Trophoblast cell (in vitro differentiated cells and primary cell): ENCODE measurements around the gene MELK.
"Not testable (repeated sequence)": the region's sequence is repeated elsewhere in the genome, so short reads cannot be mapped to it uniquely, and the experiment has no call there.

Experiments used
- DNase-seq, 2 donors: peaks; one replicate each; pipeline ENCODE4 v3.0.0-alpha.2; 2016
- H2AFZ ChIP-seq: 2 replicates; pipeline ENCODE4 v1.6.1; 2013; ENCODE audit warnings: low read length, moderate library complexity, mild to moderate bottlenecking; ENCODE audit not compliant: insufficient read depth, poor library complexity
- H2AK5ac ChIP-seq: 2 replicates; pipeline ENCODE4 v1.6.1; 2013; ENCODE audit warnings: mild to moderate bottlenecking, low read length
- H2BK120ac ChIP-seq: 2 replicates; pipeline ENCODE4 v1.6.1; 2013; ENCODE audit warnings: low read length, mild to moderate bottlenecking, moderate library complexity; ENCODE audit not compliant: insufficient read depth, poor library complexity
- H2BK12ac ChIP-seq: 2 replicates; pipeline ENCODE4 v1.6.1; 2013; ENCODE audit warnings: mild to moderate bottlenecking, low read length, moderate library complexity
- H2BK5ac ChIP-seq: 2 replicates; pipeline ENCODE4 v1.6.1; 2013; ENCODE audit warnings: low read length, low read depth, moderate library complexity, mild to moderate bottlenecking; ENCODE audit not compliant: poor library complexity
- H3K14ac ChIP-seq: 2 replicates; pipeline ENCODE4 v1.6.1; 2013; ENCODE audit warnings: mild to moderate bottlenecking, low read length
- H3K18ac ChIP-seq: 2 replicates; pipeline ENCODE4 v1.6.1; 2013; ENCODE audit warnings: mild to moderate bottlenecking, low read length
- H3K23ac ChIP-seq: 2 replicates; pipeline ENCODE4 v1.6.1; 2013; ENCODE audit warnings: low read length
- H3K27ac ChIP-seq: 2 replicates; pipeline ENCODE4 v1.5.1; 2013; ENCODE audit warnings: low read depth, mild to moderate bottlenecking, inconsistent platforms, low read length, moderate library complexity
- H3K27me3 ChIP-seq: 2 replicates; pipeline ENCODE4 v1.6.1; 2013; ENCODE audit warnings: inconsistent platforms, mild to moderate bottlenecking, low read length, moderate library complexity; ENCODE audit not compliant: insufficient read depth
- H3K36me3 ChIP-seq, 2 experiments: 1 replicate in 1 of 2; 2 replicates in 1 of 2; pipeline ENCODE4 v1.6.1; 2013; ENCODE audit warnings: low read length in 2 of 2, mild to moderate bottlenecking in 2 of 2, moderate library complexity in 1 of 2; ENCODE audit not compliant: insufficient read depth in 2 of 2, control insufficient read depth in 1 of 2
- H3K4ac ChIP-seq: 2 replicates; pipeline ENCODE4 v1.6.1; 2013; ENCODE audit warnings: low read depth, mild to moderate bottlenecking, low read length, moderate library complexity
- H3K4me1 ChIP-seq, 2 experiments: 1 replicate in 1 of 2; 2 replicates in 1 of 2; pipeline ENCODE4 v1.6.1; 2013; ENCODE audit warnings: low read length in 2 of 2, mild to moderate bottlenecking in 2 of 2, moderate library complexity in 1 of 2; ENCODE audit not compliant: insufficient read depth in 2 of 2, control insufficient read depth in 1 of 2
- H3K4me2 ChIP-seq: 2 replicates; pipeline ENCODE4 v1.6.1; 2013; ENCODE audit warnings: inconsistent platforms, mild to moderate bottlenecking, low read length, moderate library complexity
- H3K4me3 ChIP-seq: 2 replicates; pipeline ENCODE4 v1.5.1; 2013; ENCODE audit warnings: mild to moderate bottlenecking, low read depth, low read length, inconsistent platforms
- H3K79me1 ChIP-seq: one replicate; pipeline ENCODE4 v1.6.1; 2013; ENCODE audit warnings: low read length
- H3K79me2 ChIP-seq: 2 replicates; pipeline ENCODE4 v1.6.1; 2013; ENCODE audit warnings: low read length, mild to moderate bottlenecking; ENCODE audit not compliant: control insufficient read depth, insufficient read depth, poor library complexity
- H3K9ac ChIP-seq: 2 replicates; pipeline ENCODE4 v1.6.1; 2013; ENCODE audit warnings: mild to moderate bottlenecking, low read length
- H3K9me3 ChIP-seq: 2 replicates; pipeline ENCODE4 v1.6.1; 2013; ENCODE audit warnings: low read depth, mild to moderate bottlenecking, control low read depth, inconsistent platforms, low read length; ENCODE audit not compliant: insufficient read depth
- H4K12ac ChIP-seq: 2 replicates; pipeline ENCODE4 v1.6.1; 2013; ENCODE audit warnings: low read depth, mild to moderate bottlenecking, low read length, moderate library complexity
- H4K8ac ChIP-seq: 2 replicates; pipeline ENCODE4 v1.6.1; 2013; ENCODE audit warnings: low read depth, mild to moderate bottlenecking, low read length, moderate library complexity
- H4K91ac ChIP-seq: one replicate; pipeline ENCODE4 v1.6.1; 2013; ENCODE audit warnings: low read depth, mild to moderate bottlenecking, low read length, moderate library complexity
- WGBS: extraction: QIAGEN DNeasy Blood & Tissue Kit; methylation state at CpG from one replicate; pipeline ENCODE4 v1.1.7; 2013; ENCODE audit warnings: missing lambda C conversion rate; ENCODE audit not compliant: insufficient read length, insufficient coverage; ENCODE audit errors: extremely low coverage; 5-methylcytosine and 5-hydroxymethylcytosine counted together

The MELK gene

GRCh38 chr9:36547598-36547997, 25.1 kb upstream of the MELK start:
- no peak overlapping the region for H4K8ac ChIP-seq
- no peak overlapping the region for H3K4me2 ChIP-seq
- DNase-seq: no peak
- H3K4ac ChIP-seq: no peak overlapping the region
- H3K27ac ChIP-seq: no peak overlapping the region
- no peak overlapping the region for H3K4me3 ChIP-seq
- H3K79me1 ChIP-seq: no peaks in the 10 kb centered on the region
- no peak overlapping the region for H2AK5ac ChIP-seq
- no peaks in the 10 kb centered on the region for H3K27me3 ChIP-seq
- no peaks in the 10 kb centered on the region for H3K36me3 ChIP-seq
- no peak overlapping the region for H2AFZ ChIP-seq
- H3K14ac ChIP-seq: no peak overlapping the region
- H4K91ac ChIP-seq: no peak overlapping the region
- H2BK12ac ChIP-seq: no peak overlapping the region
- WGBS: no CpG with 5 or more reads among the region's 3 CpGs
- H2BK5ac ChIP-seq: no peak overlapping the region
- H3K18ac ChIP-seq: no peak overlapping the region
- H3K4me1 ChIP-seq: peaks cover 2 to 5% of the 10 kb centered on the region in 2 experiments
- no peaks in the 10 kb centered on the region for H3K79me2 ChIP-seq
- H3K9me3 ChIP-seq: no peaks in the 10 kb centered on the region
- no peak overlapping the region for H3K23ac ChIP-seq
- H2BK120ac ChIP-seq: no peak overlapping the region
- no peak overlapping the region for H4K12ac ChIP-seq
- no peak overlapping the region for H3K9ac ChIP-seq

DNA sequence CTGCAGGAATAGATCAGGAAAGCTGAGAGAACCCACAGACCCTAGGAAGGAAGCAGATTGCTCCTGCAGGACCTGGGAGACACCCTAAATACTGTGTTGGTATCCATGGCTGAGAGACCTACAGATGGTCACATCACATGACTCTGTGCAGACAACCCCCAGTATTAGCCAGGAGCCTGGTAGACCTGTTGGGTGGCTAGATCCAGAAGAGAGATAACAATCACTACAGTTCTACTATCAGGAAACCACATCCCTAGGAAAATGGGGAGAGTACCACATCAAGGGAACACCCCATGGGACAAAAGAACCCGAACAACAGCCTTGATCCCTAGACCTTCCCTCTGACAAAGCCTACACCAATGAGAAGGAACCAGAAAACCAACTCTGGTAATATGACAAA, 24.2 kb upstream of the MELK start:
- Histone ChIP-seq H4K8ac (no peak overlapping the region), H3K4me2 (no peak overlapping the region), H3K27me3 (no peaks in the 10 kb centered on the region), H4K91ac (no peak overlapping the region), H2AK5ac (no peak overlapping the region), H3K79me2 (no peaks in the 10 kb centered on the region), H3K18ac (no peak overlapping the region), H3K9me3 (no peaks in the 10 kb centered on the region), H3K9ac (no peak overlapping the region), H3K4me1 (peaks cover 2 to 5% of the 10 kb centered on the region in 2 experiments), H2AFZ (no peak overlapping the region), H2BK5ac (no peak overlapping the region), H3K4me3 (no peak overlapping the region), H4K12ac (no peak overlapping the region), H3K36me3 (no peaks in the 10 kb centered on the region), H3K27ac (no peak overlapping the region), H3K23ac (no peak overlapping the region), H3K4ac (no peak overlapping the region), H3K79me1 (no peaks in the 10 kb centered on the region), H3K14ac (no peak overlapping the region), H2BK120ac (no peak overlapping the region), H2BK12ac (no peak overlapping the region)
- no peak for DNase-seq
- WGBS: no CpG with 5 or more reads among the region's 1 CpG

- H2BK5ac ChIP-seq: peak overlapping the region; percentile 26
- no peak for DNase-seq
- no peak overlapping the region for H4K8ac ChIP-seq
- no peak overlapping the region for H3K4me3 ChIP-seq
- no peak overlapping the region for H2BK12ac ChIP-seq
- no peaks in the 10 kb centered on the region for H3K79me2 ChIP-seq
- H3K9me3 ChIP-seq: no peaks in the 10 kb centered on the region
- no CpG with 5 or more reads among the region's 8 CpGs for WGBS
- H3K4me2 ChIP-seq: no peak overlapping the region
- no peak overlapping the region for H3K18ac ChIP-seq
- no peak overlapping the region for H4K91ac ChIP-seq
- H3K14ac ChIP-seq: no peak overlapping the region
- H3K4ac ChIP-seq: no peak overlapping the region
- H3K36me3 ChIP-seq: no peaks in the 10 kb centered on the region
- H3K27ac ChIP-seq: no peak overlapping the region
- no peak overlapping the region for H2BK120ac ChIP-seq
- H3K79me1 ChIP-seq: no peaks in the 10 kb centered on the region
- H4K12ac ChIP-seq: no peak overlapping the region
- H3K9ac ChIP-seq: no peak overlapping the region
- peaks cover 2 to 5% of the 10 kb centered on the region in 2 experiments for H3K4me1 ChIP-seq
- H3K23ac ChIP-seq: no peak overlapping the region
- H2AK5ac ChIP-seq: no peak overlapping the region
- no peaks in the 10 kb centered on the region for H3K27me3 ChIP-seq
- H2AFZ ChIP-seq: no peak overlapping the region
Observed at GRCh38 chr9:36550135-36550534, 22.6 kb upstream of the MELK start.

- not testable (repeated sequence) for H3K4me3 ChIP-seq, H3K27ac ChIP-seq, H4K91ac ChIP-seq, H3K27me3 ChIP-seq, H3K18ac ChIP-seq, H3K79me1 ChIP-seq, H3K9ac ChIP-seq, H2AFZ ChIP-seq, H3K4ac ChIP-seq, H2BK120ac ChIP-seq, H3K79me2 ChIP-seq, H3K23ac ChIP-seq, H3K4me1 ChIP-seq, H2AK5ac ChIP-seq, H3K36me3 ChIP-seq, DNase-seq, H2BK12ac ChIP-seq, H3K4me2 ChIP-seq, H4K8ac ChIP-seq, H3K14ac ChIP-seq, H3K9me3 ChIP-seq, H4K12ac ChIP-seq
- no CpG with 5 or more reads among the region's 10 CpGs for WGBS
- H2BK5ac ChIP-seq: peak overlapping the region; percentile 26
Observed at GRCh38 chr9:36550631-36551098, 22.0 kb upstream of the MELK start.
